Lower leg skin (tissue), 3 donors: ENCODE results near the gene FAM240A.

Source experiments
- CTCF ChIP-seq, 3 donors: fragments of 450-650 bp; IDR thresholded peaks; one replicate each; pipeline ENCODE4 v1.5.1; 2016; ENCODE audit warnings: antibody characterized with exemption in 3 of 3, mild to moderate bottlenecking in 3 of 3, moderate library complexity in 2 of 3
- POLR2A ChIP-seq, 2 donors: fragments of 450-650 bp; IDR thresholded peaks; one replicate each; pipeline ENCODE4 v1.6.1; 2016 to 2017; ENCODE audit warnings: antibody characterized with exemption in 2 of 2, mild to moderate bottlenecking in 1 of 2, moderate library complexity in 1 of 2

GRCh38 chr3:46646700-46647099 is 34.4 kb downstream of the FAM240A start:
- TF ChIP-seq POLR2A (IDR thresholded peaks at IDR 0.05) (no peak), CTCF (IDR thresholded peaks at IDR 0.05) (no peak)
